ENCODE results near the gene TMEM269. TPM values are rescaled to one million over a fixed set of nuclear protein-coding genes. Genes with fewer than 3 reads are reported as not detected.

Gene TMEM269, protein sequence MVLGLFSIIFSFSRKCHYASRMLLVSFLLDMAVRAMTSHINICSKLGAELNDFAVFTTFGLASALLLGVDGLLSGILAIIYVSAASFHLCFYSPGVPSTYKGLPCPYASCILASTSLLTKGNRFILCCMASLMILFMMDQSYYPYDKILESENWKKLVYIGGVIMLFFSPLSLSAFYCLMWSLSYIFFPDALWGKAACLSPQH
- 0.05 and 0.07 TPM in 2 replicates for total RNA-seq

GRCh38 chr1:42784946-42785693 is at the start of gene TMEM269:
Gene TMEM269, plus strand, starts transcription at chr1:42784991. Its CDS starts 4,903 bp downstream, at chr1:42789894.

DNA sequence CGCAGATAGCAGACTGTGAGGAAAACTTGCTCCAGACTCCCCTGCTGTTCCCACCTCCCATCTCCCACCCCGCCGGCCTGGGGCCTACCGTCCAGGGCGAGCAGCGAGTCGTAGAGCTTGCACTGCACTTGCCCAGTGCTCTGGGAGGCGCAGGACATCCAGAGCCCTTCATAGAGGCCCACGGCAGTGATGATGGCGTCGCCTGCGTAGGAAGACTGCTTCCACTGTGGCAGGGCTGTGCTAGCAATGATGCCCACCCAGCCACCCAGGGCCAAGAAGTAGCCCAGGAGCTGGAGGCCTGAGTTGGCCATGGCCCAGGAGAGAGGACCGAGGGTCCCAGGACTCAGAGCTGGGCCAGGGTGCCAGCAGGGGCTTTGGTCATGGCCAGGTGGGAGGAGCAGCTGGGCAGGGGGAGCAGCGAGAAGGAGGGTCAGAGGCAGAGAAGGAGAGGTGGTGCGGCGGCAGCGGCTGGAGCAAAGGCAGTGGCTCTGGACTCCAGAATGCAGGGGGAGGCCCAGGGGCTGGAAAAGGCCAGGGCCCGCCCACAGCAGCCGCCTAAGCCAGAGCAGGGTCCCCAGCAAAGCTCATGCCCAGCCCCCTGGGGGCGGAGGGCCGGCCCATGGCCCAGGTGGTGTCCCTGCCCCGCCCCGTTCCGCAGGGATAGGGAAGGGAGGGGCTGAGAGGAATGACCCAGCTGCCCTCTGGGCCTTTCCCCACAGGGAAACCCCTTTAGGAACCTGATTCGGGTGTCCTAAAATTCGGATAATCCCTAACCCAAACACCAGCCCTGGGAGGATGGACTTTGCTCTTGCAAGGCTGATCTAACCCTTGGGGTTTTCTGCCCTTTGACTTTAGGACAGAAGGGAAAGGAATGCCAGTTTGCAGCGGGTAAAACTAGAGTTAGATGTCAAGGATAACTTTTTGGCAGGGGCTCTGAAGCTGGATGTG is 44.8 kb upstream of the TMEM269 start, which contains the start of gene CLDN19:
Gene CLDN19 (minus strand): TSS at position 484 of the 948 bp plus-strand sequence. CDS start 173 bp downstream, at position 311.

GRCh38 chr1:42766741-42767509 is 17.9 kb upstream of the TMEM269 start, which contains the start of the genes C1orf50 and P3H1:
Gene C1orf50, plus strand, starts transcription at chr1:42767249. Its CDS starts 63 bp downstream, at chr1:42767312.
Gene P3H1, minus strand, starts transcription at chr1:42767028. Its CDS starts 57 bp downstream, at chr1:42766971.

GRCh38 chr1:42816585-42817439 is 32.0 kb downstream of the TMEM269 start, which contains the start of the genes ERMAP and SVBP:
Gene ERMAP, plus strand, starts transcription at chr1:42817122. Its CDS starts 13,327 bp downstream, at chr1:42830449.
Gene SVBP, minus strand, starts transcription at chr1:42817397. Its CDS starts 853 bp downstream, at chr1:42816544.

GRCh38 chr1:42846257-42847110 is 61.7 kb downstream of the TMEM269 start, which contains the start of gene ZNF691:
Gene ZNF691, plus strand, starts transcription at chr1:42846613. Its CDS starts 3,046 bp downstream, at chr1:42849659.

Other genes with a start within 250 kb of the TMEM269 start
- gene PPIH, start 126.6 kb upstream of the TMEM269 start, total RNA-seq = 60.7 and 78.7 TPM in 2 replicates
- gene YBX1, start 102.6 kb upstream of the TMEM269 start, total RNA-seq = 693 and 948 TPM in 2 replicates
- 0.21 TPM in 1 of 2 replicates, not detected in the other for gene CLDN19, start 44.8 kb upstream of the TMEM269 start, total RNA-seq
- gene P3H1, start 18.0 kb upstream of the TMEM269 start, total RNA-seq = 37.1 and 43.0 TPM in 2 replicates
- gene C1orf50, start 17.7 kb upstream of the TMEM269 start, total RNA-seq = 0.60 and 2.5 TPM in 2 replicates
- gene ERMAP, start 32.1 kb downstream of the TMEM269 start, total RNA-seq = 4.1 and 4.6 TPM in 2 replicates
- 19.1 and 23.3 TPM in 2 replicates for gene SVBP, start 32.4 kb downstream of the TMEM269 start, total RNA-seq
- 8.0 and 9.4 TPM in 2 replicates for gene ZNF691, start 61.6 kb downstream of the TMEM269 start, total RNA-seq
- gene SLC2A1, start 173.9 kb downstream of the TMEM269 start, total RNA-seq = 1,064 and 1,733 TPM in 2 replicates

All from airway epithelial cell (primary cell).